ENCODE data around the gene ZNF22. TPM values are rescaled to one million over a fixed set of nuclear protein-coding genes. Genes with fewer than 3 reads are reported as not detected.

The ZNF22 gene
- total RNA-seq, 1 experiment from 2014 or later, result 13.5 TPM

DNA sequence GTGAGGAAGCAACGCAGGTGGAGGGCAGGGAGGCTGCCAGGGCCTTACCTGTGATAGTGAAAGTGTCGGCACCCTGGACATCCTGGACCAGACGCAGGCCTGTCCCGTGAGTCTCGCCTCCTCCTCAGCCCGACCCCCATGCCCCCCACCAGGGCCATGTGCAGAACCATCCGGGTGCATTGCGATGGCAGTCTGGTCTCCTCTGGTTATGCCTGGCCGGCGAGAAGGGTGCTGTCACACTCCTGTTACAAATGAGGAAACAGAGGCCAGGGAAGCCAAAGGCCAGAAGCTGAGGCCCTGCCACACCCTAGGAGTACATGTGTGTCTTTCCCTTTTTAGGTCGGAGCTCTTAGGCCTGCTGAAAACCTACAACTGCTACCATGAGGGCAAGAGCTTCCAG is 29.3 kb upstream of the ZNF22 start:
- Histone ChIP-seq H3K4me1 (ENCODE audit: control insufficient read depth in 1 of 2, insufficient read depth in 2 of 2, low read length in 2 of 2) (peaks cover 15 to 22% of the 10 kb centered on the region in 2 experiments), H3K79me2 (ENCODE audit: insufficient read depth, low read length) (no peaks in the 10 kb centered on the region), H3K9me3 (ENCODE audit: control insufficient read depth in 1 of 2, insufficient read depth in 1 of 2, low read depth in 1 of 2, low read length in 2 of 2) (no peaks in the 10 kb centered on the region), H3K27ac (ENCODE audit: low read depth, low read length) (no peak overlapping the region), H2AFZ (ENCODE audit: low read depth, low read length, poor library complexity, severe bottlenecking) (no peak overlapping the region), H3K9ac (ENCODE audit: low read length) (no peak overlapping the region), H3K4me3 (replicated peaks in 1 of 2; ENCODE audit: low read depth in 1 of 2, low read length in 2 of 2) (no peak overlapping the region), H3K9me2 (ENCODE audit: insufficient read depth) (no peaks in the 10 kb centered on the region), H3K36me3 (ENCODE audit: control insufficient read depth in 1 of 2, insufficient read depth in 2 of 2, low read length in 2 of 2) (no peaks in the 10 kb centered on the region), H3K27me3 (ENCODE audit: insufficient read depth, low read length) (no peaks in the 10 kb centered on the region), H4K20me1 (ENCODE audit: insufficient read depth) (no peaks in the 10 kb centered on the region), H3K4me2 (ENCODE audit: low read length) (no peak overlapping the region)
- intact Hi-C loops (cut with micrococcal nuclease), result no loop called here
- no TSS peak for BruUV-seq (replicated peaks)
- TF ChIP-seq ZNF274 (IDR thresholded peaks at IDR 0.05; ENCODE audit: low read depth, low read length), result no peak
- TF ChIP-seq SRF (IDR thresholded peaks at IDR 0.05; ENCODE audit: low read depth), result no peak
- TF ChIP-seq, protein P1, sequence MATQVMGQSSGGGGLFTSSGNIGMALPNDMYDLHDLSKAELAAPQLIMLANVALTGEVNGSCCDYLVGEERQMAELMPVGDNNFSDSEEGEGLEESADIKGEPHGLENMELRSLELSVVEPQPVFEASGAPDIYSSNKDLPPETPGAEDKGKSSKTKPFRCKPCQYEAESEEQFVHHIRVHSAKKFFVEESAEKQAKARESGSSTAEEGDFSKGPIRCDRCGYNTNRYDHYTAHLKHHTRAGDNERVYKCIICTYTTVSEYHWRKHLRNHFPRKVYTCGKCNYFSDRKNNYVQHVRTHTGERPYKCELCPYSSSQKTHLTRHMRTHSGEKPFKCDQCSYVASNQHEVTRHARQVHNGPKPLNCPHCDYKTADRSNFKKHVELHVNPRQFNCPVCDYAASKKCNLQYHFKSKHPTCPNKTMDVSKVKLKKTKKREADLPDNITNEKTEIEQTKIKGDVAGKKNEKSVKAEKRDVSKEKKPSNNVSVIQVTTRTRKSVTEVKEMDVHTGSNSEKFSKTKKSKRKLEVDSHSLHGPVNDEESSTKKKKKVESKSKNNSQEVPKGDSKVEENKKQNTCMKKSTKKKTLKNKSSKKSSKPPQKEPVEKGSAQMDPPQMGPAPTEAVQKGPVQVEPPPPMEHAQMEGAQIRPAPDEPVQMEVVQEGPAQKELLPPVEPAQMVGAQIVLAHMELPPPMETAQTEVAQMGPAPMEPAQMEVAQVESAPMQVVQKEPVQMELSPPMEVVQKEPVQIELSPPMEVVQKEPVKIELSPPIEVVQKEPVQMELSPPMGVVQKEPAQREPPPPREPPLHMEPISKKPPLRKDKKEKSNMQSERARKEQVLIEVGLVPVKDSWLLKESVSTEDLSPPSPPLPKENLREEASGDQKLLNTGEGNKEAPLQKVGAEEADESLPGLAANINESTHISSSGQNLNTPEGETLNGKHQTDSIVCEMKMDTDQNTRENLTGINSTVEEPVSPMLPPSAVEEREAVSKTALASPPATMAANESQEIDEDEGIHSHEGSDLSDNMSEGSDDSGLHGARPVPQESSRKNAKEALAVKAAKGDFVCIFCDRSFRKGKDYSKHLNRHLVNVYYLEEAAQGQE (IDR thresholded peaks at IDR 0.05; ENCODE audit: low read depth), result no peak
- TF ChIP-seq RAD21 (IDR thresholded peaks at IDR 0.05; ENCODE audit: low read depth), result no peak
- TF ChIP-seq SIN3A (IDR thresholded peaks at IDR 0.05; ENCODE audit: low read depth), result no peak
- no peak for TF ChIP-seq ZBTB33 (IDR thresholded peaks at IDR 0.05; ENCODE audit: extremely low read depth, insufficient replicate concordance, low read length)
- no peak for TF ChIP-seq POLR2AphosphoS5 (IDR thresholded peaks at IDR 0.05; ENCODE audit: low read depth, low read length)
- no peak for TF ChIP-seq ZFX (IDR thresholded peaks at IDR 0.05)
- TF ChIP-seq CBX3 (IDR thresholded peaks at IDR 0.05; ENCODE audit: low read depth), result no peak
- no peak for TF ChIP-seq POLR2A (IDR thresholded peaks at IDR 0.05; ENCODE audit: borderline replicate concordance, extremely low read depth, insufficient read depth, insufficient read length)
- DNase-seq (ENCODE audit: low read depth, low spot score) (no peak), ATAC-seq (no peak)
- ChIA-PET RAD21 (ENCODE audit: low non-redundant PET in 1 of 2, low total read pairs in 2 of 2, uncharacterized antibody in 2 of 2, unreplicated experiment in 2 of 2) (no interaction called here), POLR2A (no interaction called here), CTCF (no interaction called here)
